ENCODE measurements around the gene ZNF516.

GRCh38 chr18:76522551-76522950 is 27.5 kb upstream of the ZNF516 start:
- no peak for TF ChIP-seq CTCF (IDR thresholded peaks at IDR 0.05; ENCODE audit: low read depth, low read length, poor library complexity, severe bottlenecking)
- TF ChIP-seq EZH2phosphoT487 (IDR thresholded peaks at IDR 0.05; ENCODE audit: borderline replicate concordance, low read length): no peak

Measured in DOHH2 (cell line).